ENCODE measurements around the gene NOSTRIN.

NOSTRIN gene

GRCh38 chr2:168805615-168806014 is 3.2 kb downstream of the NOSTRIN start:
- DNase-seq (ENCODE audit: low read depth): no peak
- H3K4me3 ChIP-seq (ENCODE audit: low read depth, low read length): no peak overlapping the region
- no peak for TF ChIP-seq CTCF (IDR thresholded peaks at IDR 0.05; ENCODE audit: low read depth, low read length, missing control alignments)

GRCh38 chr2:168809537-168809936 is 7.1 kb downstream of the NOSTRIN start:
- no peak for TF ChIP-seq CTCF (IDR thresholded peaks at IDR 0.05; ENCODE audit: low read depth, low read length, missing control alignments)
- DNase-seq (ENCODE audit: low read depth): no peak

GRCh38 chr2:168810235-168810634 is 7.8 kb downstream of the NOSTRIN start:
- no peak for TF ChIP-seq CTCF (IDR thresholded peaks at IDR 0.05; ENCODE audit: low read depth, low read length, missing control alignments)
- DNase-seq (ENCODE audit: low read depth): no peak
- H3K4me3 ChIP-seq (ENCODE audit: low read depth, low read length): no peak overlapping the region

More at GRCh38 chr2:168809537-168809936, 7.1 kb downstream of the NOSTRIN start:
- no peak overlapping the region for H3K4me3 ChIP-seq (ENCODE audit: low read depth, low read length)

GRCh38 chr2:168811696-168812095 is 9.3 kb downstream of the NOSTRIN start:
- no peak for TF ChIP-seq CTCF (IDR thresholded peaks at IDR 0.05; ENCODE audit: low read depth, low read length, missing control alignments)
- no peak overlapping the region for H3K4me3 ChIP-seq (ENCODE audit: low read depth, low read length)
- no peak for DNase-seq (ENCODE audit: low read depth)

- TF ChIP-seq CTCF (IDR thresholded peaks at IDR 0.05; ENCODE audit: low read depth, low read length, missing control alignments): no peak
- no peak for DNase-seq (ENCODE audit: low read depth)
- no peak overlapping the region for H3K4me3 ChIP-seq (ENCODE audit: low read depth, low read length)
These were observed 11.6 kb downstream of the NOSTRIN start for GRCh38 chr2:168814046-168814445.

GRCh38 chr2:168814939-168815907 is 12.8 kb downstream of the NOSTRIN start:
- no peak overlapping the region for H3K4me3 ChIP-seq (ENCODE audit: low read depth, low read length)
- no peak for TF ChIP-seq CTCF (IDR thresholded peaks at IDR 0.05; ENCODE audit: low read depth, low read length, missing control alignments)
- DNase-seq (ENCODE audit: low read depth): no peak

Data from GM12864 (cell line).